Measurements from ENCODE around the gene TNNC2.
"Not testable (repeated sequence)": the region's sequence is repeated elsewhere in the genome, so short reads cannot be mapped to it uniquely, and the experiment has no call there.

TNNC2 gene

DNA sequence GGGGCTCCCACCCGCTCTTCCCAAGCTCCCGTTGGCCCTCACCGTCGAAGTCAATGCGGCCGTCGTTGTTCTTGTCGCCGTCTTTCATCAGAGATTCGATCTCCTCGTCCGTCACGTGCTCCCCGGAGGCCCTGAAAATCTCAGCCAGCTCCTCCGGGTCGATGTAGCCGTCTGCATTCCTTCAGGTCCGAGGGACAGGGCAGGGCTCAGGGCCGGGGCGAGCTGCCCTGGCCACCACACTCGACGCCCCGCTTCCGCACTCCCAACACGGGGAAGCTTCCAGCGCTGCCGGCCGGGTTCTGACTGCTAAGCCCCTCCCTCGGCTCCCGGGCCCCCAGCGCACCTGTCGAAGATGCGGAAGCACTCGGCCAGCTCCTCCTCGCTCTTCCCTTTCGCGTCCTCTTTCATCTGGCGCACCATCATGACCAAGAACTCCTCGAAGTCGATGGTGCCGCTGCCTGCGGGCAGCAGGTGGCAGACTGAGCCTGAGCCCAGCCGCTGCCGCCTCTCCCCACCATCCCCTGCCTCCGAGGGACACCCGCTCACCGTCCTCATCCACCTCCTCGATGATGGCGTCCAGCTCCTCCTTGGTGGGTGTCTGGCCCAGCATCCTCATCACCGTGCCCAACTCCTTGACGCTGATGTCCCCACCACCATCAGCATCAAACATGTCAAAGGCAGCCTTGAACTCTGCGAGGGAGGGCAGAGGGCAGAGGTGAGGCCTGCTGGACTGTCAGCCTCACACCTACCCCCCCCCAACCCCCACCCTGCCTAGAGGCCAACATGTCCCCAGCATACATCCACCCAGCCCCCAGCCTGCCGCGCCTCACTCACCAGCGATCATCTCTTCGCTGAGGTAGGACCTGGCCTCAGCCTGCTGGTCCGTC is 2.9 kb downstream of the TNNC2 start:
- in situ Hi-C loops (cut with HindIII; ENCODE audit: low sequenced_read_pairs), result no loop called here

- in situ Hi-C loops (cut with HindIII; ENCODE audit: low sequenced_read_pairs), result no loop called here
Measured at GRCh38 chr20:45822857-45823256, 4.3 kb downstream of the TNNC2 start.

GRCh38 chr20:45821947-45822346 is 5.2 kb downstream of the TNNC2 start:
- in situ Hi-C loops (cut with HindIII; ENCODE audit: low sequenced_read_pairs), result no loop called here

GRCh38 chr20:45819466-45819865 is 7.6 kb downstream of the TNNC2 start:
- in situ Hi-C loops (cut with HindIII; ENCODE audit: low sequenced_read_pairs), result no loop called here

DNA sequence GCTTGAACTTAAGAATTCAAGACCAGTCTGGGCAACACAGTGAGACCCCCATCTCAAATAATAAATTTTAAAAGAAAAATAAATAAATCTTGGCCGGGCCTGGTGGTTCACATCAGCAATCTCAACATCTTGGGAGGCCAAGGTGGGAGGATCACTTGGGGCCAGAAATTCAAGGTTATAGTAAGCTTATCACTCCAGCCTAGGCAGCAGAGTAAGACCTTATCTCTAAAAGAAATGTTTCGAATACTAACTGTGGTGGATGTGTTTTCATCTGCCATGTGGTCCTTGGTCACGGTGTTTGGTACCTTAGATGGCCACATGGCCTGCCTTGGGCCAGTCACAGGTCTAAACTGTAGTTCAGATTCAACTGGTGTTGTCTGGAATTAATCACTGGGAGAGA is 8.9 kb downstream of the TNNC2 start:
- in situ Hi-C loops (cut with HindIII; ENCODE audit: low sequenced_read_pairs), result no loop called here

- in situ Hi-C loops (cut with HindIII; ENCODE audit: low sequenced_read_pairs), result no loop called here
Measured at GRCh38 chr20:45817376-45818194, 9.5 kb downstream of the TNNC2 start.

DNA sequence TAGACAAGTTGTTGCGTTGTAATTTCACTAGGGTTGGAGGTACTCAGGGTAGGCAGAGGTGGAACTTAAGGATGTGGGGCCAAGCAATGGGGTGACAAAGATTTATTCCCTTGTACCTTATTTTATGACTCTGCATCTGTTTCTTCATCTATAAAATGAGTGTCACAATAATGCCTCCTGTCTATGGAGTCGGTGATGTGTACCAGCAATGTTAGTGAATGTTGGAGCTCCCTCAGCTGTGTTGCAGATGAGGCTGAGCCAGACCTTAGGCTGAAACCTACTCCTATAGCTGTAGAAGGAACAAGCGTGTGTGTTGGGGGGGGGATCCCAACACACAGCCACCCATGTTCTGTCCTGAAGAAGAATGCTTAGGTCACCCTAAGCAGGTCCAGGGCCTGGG is 10.2 kb downstream of the TNNC2 start:
- in situ Hi-C loops (cut with HindIII; ENCODE audit: low sequenced_read_pairs), result no loop called here

- in situ Hi-C loops (cut with HindIII; ENCODE audit: low sequenced_read_pairs), result loop anchor here (5.0 kb wide), 1 partner anchor 58 kb away; no protein-coding TSS in a partner anchor
Measured at GRCh38 chr20:45814314-45814713, 12.8 kb downstream of the TNNC2 start.

GRCh38 chr20:45813489-45813888 is 13.6 kb downstream of the TNNC2 start:
- in situ Hi-C loops (cut with HindIII; ENCODE audit: low sequenced_read_pairs), result loop anchor here (5.0 kb wide), 1 partner anchor 59 kb away; no protein-coding TSS in a partner anchor

GRCh38 chr20:45813006-45813340 is 14.1 kb downstream of the TNNC2 start:
- in situ Hi-C loops (cut with HindIII; ENCODE audit: low sequenced_read_pairs), result loop anchor here (5.0 kb wide), 1 partner anchor 59 kb away; no protein-coding TSS in a partner anchor

- in situ Hi-C loops (cut with HindIII; ENCODE audit: low sequenced_read_pairs), result loop anchor here (5.0 kb wide), 1 partner anchor 60 kb away; no protein-coding TSS in a partner anchor
Measured at GRCh38 chr20:45812157-45813005, 14.7 kb downstream of the TNNC2 start, which contains the start of gene UBE2C. TSS of gene UBE2C (plus strand) at chr20:45812644. CDS start at chr20:45812696, 52 bp downstream.

- in situ Hi-C loops (cut with HindIII; ENCODE audit: low sequenced_read_pairs), result loop anchor here (5.0 kb wide), 1 partner anchor 62 kb away; no protein-coding TSS in a partner anchor
Measured at GRCh38 chr20:45810191-45810970, 16.7 kb downstream of the TNNC2 start.

DNA sequence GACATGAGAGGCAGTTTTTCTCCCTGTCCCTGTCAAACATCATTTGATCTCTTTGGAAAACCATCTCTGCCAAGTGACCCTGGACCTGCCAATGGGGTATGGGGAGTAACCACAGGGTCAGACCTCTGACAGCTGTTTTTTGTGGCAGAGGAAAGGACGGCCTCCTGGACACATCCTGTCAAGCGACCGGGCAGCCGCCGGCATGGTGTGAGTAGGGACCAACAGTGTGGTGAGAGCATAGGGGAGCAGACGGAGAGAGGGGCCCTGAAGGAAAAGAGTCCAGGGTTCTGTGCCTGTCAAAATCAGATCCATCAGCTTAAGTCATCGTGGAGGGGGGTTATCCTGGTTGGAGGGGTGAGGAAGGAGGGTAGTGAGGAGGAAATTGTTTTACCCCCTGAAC is 25.3 kb downstream of the TNNC2 start:
- in situ Hi-C loops (cut with HindIII; ENCODE audit: low sequenced_read_pairs), result no loop called here

DNA sequence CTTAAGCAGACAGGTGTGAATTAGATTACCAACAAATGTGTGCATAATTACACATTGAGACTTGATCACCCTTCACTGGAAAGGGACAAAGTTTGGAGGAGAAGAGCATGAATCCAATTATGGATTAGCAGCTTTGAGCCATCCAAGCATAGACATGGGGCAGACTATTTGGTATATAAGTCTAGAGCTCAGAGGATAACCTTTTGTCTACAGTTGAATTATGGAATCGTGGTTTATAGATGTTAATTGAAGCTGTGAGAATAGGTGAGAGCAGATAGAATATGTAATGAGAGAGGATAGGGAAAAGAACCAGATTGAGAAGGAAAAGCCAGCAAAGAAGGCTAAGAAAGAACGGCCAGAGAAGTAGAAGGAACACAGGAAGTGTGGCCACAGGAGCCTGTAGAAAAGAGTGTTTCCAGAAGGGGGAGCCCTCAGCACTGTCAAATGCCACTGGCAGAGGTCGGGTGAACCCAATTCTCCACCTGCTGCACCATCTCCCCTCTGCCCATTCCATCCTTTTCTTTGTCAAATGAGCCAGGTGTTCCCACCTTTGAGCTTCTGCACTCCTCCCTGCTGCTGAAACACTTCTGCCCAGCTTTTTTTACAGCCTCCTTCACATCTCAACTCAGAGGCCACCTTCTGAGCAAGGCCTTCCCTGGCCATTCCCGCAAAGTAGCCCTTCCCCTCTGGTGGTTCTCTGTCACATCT is 28.0 kb downstream of the TNNC2 start:
- in situ Hi-C loops (cut with HindIII; ENCODE audit: low sequenced_read_pairs), result no loop called here

DNA sequence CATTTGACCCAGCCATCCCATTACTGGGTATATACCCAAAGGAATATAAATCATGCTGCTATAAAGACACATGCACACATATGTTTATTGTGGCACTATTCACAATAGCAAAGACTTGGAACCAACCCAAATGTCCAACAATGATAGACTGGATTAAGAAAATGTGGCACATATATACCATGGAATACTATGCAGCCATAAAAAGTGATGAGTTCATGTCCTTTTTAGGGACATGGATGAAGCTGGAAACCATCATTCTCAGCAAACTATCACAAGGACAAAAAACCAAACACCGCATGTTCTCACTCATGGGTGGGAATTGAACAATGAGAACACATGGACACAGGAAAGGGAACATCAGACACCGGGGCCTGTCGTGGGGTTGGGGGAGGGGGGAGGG is 29.2 kb downstream of the TNNC2 start:
- in situ Hi-C loops (cut with HindIII; ENCODE audit: low sequenced_read_pairs), result not testable (repeated sequence)

GRCh38 chr20:45797510-45797909 is 29.6 kb downstream of the TNNC2 start:
- in situ Hi-C loops (cut with HindIII; ENCODE audit: low sequenced_read_pairs), result not testable (repeated sequence)

DNA sequence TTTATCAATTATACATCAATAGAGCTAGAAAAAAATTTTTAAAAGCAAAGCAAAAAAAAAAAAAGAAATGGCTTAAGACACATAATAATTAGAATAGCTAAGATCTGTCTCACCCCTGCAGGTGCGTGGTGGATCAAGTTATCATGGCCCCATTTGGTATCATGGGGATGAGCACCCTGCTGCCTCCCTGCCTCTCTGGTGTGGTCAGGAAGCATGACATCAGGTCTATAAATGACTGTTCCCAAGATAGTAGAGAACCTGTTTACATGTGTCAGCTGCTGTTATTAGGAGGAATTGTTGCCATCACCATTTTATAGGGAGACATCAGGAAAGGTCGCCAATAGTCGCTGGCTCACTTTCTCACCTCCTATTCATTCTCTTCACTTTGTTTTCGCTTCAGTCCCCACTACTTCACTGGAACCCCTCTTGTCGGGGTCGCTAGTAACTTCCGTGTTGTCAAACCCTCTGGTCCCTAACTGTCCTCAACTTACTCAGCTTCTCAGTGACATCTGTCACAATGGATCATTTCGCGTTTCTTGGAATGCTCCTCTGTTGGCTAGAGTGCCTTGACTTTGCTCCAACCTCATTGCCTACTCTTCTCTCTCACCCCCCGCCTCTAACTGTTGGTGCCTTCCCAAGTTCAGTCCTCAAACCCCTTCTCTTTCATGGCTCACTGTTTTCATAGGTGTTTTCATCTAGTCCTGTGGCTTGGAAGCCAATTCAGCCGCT is 30.6 kb downstream of the TNNC2 start:
- in situ Hi-C loops (cut with HindIII; ENCODE audit: low sequenced_read_pairs), result no loop called here

DNA sequence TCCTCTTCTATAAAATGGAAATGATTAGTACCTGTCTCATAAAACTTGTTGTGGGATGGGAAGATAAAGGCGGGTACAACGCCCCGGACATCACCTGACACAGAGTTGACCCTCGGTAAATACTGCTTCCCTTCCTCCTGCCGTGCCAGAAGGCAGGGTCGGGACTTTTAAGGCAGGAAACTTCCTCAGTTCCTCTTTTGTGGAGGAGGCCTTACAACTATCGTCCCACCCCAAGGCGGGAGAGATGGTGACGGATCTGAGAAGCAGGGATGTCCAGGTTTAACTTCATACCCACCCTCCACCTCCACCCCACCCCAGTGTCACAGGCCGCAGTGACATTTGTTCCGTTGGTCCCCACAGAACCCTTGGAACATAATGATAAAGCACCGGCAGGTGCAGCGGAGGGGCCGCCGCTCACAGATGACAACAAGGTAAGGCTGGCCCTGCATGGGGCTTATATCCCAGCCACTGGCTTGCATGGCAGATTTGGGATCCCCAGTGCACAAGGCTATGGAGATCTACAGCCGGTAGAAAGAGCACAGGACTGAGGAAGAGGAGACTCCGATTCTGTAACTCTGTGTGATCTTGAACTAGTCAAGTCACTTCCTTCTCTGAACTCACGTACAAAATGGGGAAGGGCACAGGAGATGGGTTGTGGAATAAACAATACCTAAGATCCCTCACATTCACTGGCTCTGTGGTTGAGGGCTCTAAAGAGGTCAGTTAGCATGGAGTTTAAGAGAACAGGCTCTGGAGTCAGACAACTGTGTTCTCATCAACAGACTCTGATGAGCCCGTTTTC is 34.6 kb downstream of the TNNC2 start:
- in situ Hi-C loops (cut with HindIII; ENCODE audit: low sequenced_read_pairs), result no loop called here
